ENCODE data around the gene GLTP.

The GLTP gene

GRCh38 chr12:109813810-109814416, 66.4 kb downstream of the GLTP start:
- no peak overlapping the region for H3K9ac ChIP-seq (ENCODE audit: low read depth, low read length, poor library complexity, severe bottlenecking)
- no peaks in the 10 kb centered on the region for H3K4me1 ChIP-seq (ENCODE audit: insufficient read depth, low read length, poor library complexity, severe bottlenecking)
- H2AFZ ChIP-seq (ENCODE audit: low read length): no peak overlapping the region
- no peak overlapping the region for H3K4me3 ChIP-seq (ENCODE audit: low read length, poor library complexity, severe bottlenecking)
- no peaks in the 10 kb centered on the region for H3K79me2 ChIP-seq (ENCODE audit: insufficient read depth, low read length)
- H3K9me2 ChIP-seq (replicated peaks; ENCODE audit: low read depth, low read length): no peaks in the 10 kb centered on the region
- H3K27me3 ChIP-seq (ENCODE audit: insufficient read depth, low read length, poor library complexity, severe bottlenecking): no peaks in the 10 kb centered on the region
- no peak for TF ChIP-seq CTCF (conservative IDR thresholded peaks at IDR 0.05; ENCODE audit: low read length)
- no peak for TF ChIP-seq EZH2phosphoT487 (IDR thresholded peaks at IDR 0.05; ENCODE audit: borderline replicate concordance)
- no peaks in the 10 kb centered on the region for H3K36me3 ChIP-seq (ENCODE audit: insufficient read depth, low read length)
- no peaks in the 10 kb centered on the region for H3F3A ChIP-seq (ENCODE audit: low read depth)
- H4K20me1 ChIP-seq (ENCODE audit: insufficient read depth, low read length, poor library complexity, severe bottlenecking): no peaks in the 10 kb centered on the region
- H3K4me2 ChIP-seq (ENCODE audit: low read depth, low read length, poor library complexity, severe bottlenecking): no peak overlapping the region
- H3K9me3 ChIP-seq (ENCODE audit: insufficient read depth, low read depth, low read length): no peaks in the 10 kb centered on the region

GRCh38 chr12:109811624-109811995, 68.7 kb downstream of the GLTP start:
- no peaks in the 10 kb centered on the region for H3K9me3 ChIP-seq (ENCODE audit: insufficient read depth, low read depth, low read length)
- no peak overlapping the region for H3K9ac ChIP-seq (ENCODE audit: low read depth, low read length, poor library complexity, severe bottlenecking)
- H3K36me3 ChIP-seq (ENCODE audit: insufficient read depth, low read length): no peaks in the 10 kb centered on the region
- TF ChIP-seq EZH2phosphoT487 (IDR thresholded peaks at IDR 0.05; ENCODE audit: borderline replicate concordance) (no peak), CTCF (conservative IDR thresholded peaks at IDR 0.05; ENCODE audit: low read length) (no peak)
- H3K4me2 ChIP-seq (ENCODE audit: low read depth, low read length, poor library complexity, severe bottlenecking): no peak overlapping the region
- H3K4me1 ChIP-seq (ENCODE audit: insufficient read depth, low read length, poor library complexity, severe bottlenecking): no peaks in the 10 kb centered on the region
- no peaks in the 10 kb centered on the region for H3K9me2 ChIP-seq (replicated peaks; ENCODE audit: low read depth, low read length)
- H4K20me1 ChIP-seq (ENCODE audit: insufficient read depth, low read length, poor library complexity, severe bottlenecking): no peaks in the 10 kb centered on the region
- H3K4me3 ChIP-seq (ENCODE audit: low read length, poor library complexity, severe bottlenecking): no peak overlapping the region
- no peaks in the 10 kb centered on the region for H3K27me3 ChIP-seq (ENCODE audit: insufficient read depth, low read length, poor library complexity, severe bottlenecking)
- no peak overlapping the region for H2AFZ ChIP-seq (ENCODE audit: low read length)
- H3K79me2 ChIP-seq (ENCODE audit: insufficient read depth, low read length): no peaks in the 10 kb centered on the region
- no peaks in the 10 kb centered on the region for H3F3A ChIP-seq (ENCODE audit: low read depth)

DNA sequence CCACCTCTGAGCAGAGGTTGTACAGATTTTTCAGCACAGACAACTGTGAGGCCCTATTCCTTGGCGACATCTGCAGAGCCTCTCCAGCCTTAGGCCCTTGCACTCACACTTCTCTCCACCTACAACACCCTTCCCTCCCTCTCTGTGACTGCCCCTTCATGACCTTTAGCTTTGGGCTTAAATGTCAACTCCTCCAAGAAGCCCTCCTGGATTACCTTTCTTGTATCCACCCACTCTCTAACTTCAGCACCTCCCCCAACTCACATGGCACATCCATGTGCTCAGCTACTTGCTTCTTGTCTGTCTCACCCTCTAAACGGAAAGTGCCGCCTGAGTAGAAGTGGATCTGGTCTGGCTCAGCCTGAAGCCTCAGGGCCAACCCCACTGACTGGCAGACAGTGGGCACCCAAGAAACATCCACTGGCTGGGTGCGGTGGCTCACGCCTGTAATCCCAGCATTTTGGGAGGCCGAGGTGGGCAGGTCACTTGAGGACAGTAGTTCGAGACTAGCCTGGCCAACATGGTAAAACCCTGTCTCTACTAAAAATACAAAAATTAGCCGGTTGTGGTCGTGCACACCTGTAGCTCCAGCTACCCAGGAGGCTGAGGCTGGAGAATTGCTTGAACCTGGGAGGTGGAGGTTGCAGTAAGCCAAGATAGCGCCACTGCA, 69.3 kb downstream of the GLTP start:
- Histone ChIP-seq H3K4me3 (ENCODE audit: low read length, poor library complexity, severe bottlenecking) (no peak overlapping the region), H3F3A (ENCODE audit: low read depth) (no peaks in the 10 kb centered on the region), H4K20me1 (ENCODE audit: insufficient read depth, low read length, poor library complexity, severe bottlenecking) (no peaks in the 10 kb centered on the region), H3K9me2 (replicated peaks; ENCODE audit: low read depth, low read length) (no peaks in the 10 kb centered on the region), H3K27me3 (ENCODE audit: insufficient read depth, low read length, poor library complexity, severe bottlenecking) (no peaks in the 10 kb centered on the region), H3K79me2 (ENCODE audit: insufficient read depth, low read length) (no peaks in the 10 kb centered on the region), H3K36me3 (ENCODE audit: insufficient read depth, low read length) (no peaks in the 10 kb centered on the region), H2AFZ (ENCODE audit: low read length) (no peak overlapping the region), H3K4me2 (ENCODE audit: low read depth, low read length, poor library complexity, severe bottlenecking) (no peak overlapping the region), H3K9me3 (ENCODE audit: insufficient read depth, low read depth, low read length) (no peaks in the 10 kb centered on the region), H3K9ac (ENCODE audit: low read depth, low read length, poor library complexity, severe bottlenecking) (no peak overlapping the region), H3K4me1 (ENCODE audit: insufficient read depth, low read length, poor library complexity, severe bottlenecking) (no peaks in the 10 kb centered on the region)
- TF ChIP-seq CTCF (conservative IDR thresholded peaks at IDR 0.05; ENCODE audit: low read length): no peak
- TF ChIP-seq EZH2phosphoT487 (IDR thresholded peaks at IDR 0.05; ENCODE audit: borderline replicate concordance): no peak
